ENCODE data around the gene FAF1.

- TF ChIP-seq CTCF (conservative IDR thresholded peaks at IDR 0.05; ENCODE audit: low read length) (no peak), EZH2phosphoT487 (IDR thresholded peaks at IDR 0.05; ENCODE audit: borderline replicate concordance, low read depth, low read length) (no peak)
Measured at GRCh38 chr1:50700214-50700613, 259.9 kb downstream of the FAF1 start.

Data from OCI-LY7 (cell line).